HepG2 (cell line): ENCODE results near the gene ZFPM1. TPM values are rescaled to one million over a fixed set of nuclear protein-coding genes. Genes with fewer than 3 reads are reported as not detected.

Experiments used
- ARHGAP35 ChIP-seq: sonication (generic); formaldehyde crosslinking; IDR thresholded peaks from 2 replicates; pipeline ENCODE4 v1.9.0; 2022; ENCODE audit warnings: mild to moderate bottlenecking, inconsistent platforms, moderate library complexity, missing genetic modification reagents, borderline replicate concordance
- CBX5 ChIP-seq: sonication (generic); formaldehyde crosslinking; IDR thresholded peaks from 2 replicates; pipeline ENCODE4 v1.4.0; 2020; ENCODE audit warnings: missing genetic modification reagents, borderline replicate concordance
- CCAR2 ChIP-seq: fragments of 200-400 bp; formaldehyde crosslinking; optimal IDR thresholded peaks from 2 replicates; pipeline ENCODE3; 2018; ENCODE audit warnings: low read depth, mild to moderate bottlenecking, low read length, moderate library complexity
- CHD2 ChIP-seq: IDR thresholded peaks from 2 replicates; pipeline ENCODE4 v1.6.1; 2011; ENCODE audit warnings: low read depth, low read length, improper control_type of control experiment
- DNMT3B ChIP-seq: conservative IDR thresholded peaks from 2 replicates; pipeline ENCODE4 v1.6.1; 2016; ENCODE audit warnings: missing biosample characterization, control low read depth
- DR1 ChIP-seq: sonication (generic); formaldehyde crosslinking; IDR thresholded peaks from 2 replicates; pipeline ENCODE4 v1.8.0; 2021; ENCODE audit warnings: mild to moderate bottlenecking, missing genetic modification reagents, inconsistent platforms
- ETV5 ChIP-seq: IDR thresholded peaks from 2 replicates; pipeline ENCODE4 v1.6.1; 2018; ENCODE audit warnings: missing biosample characterization, missing genetic modification reagents, inconsistent platforms, borderline replicate concordance
- KAT8 ChIP-seq: IDR thresholded peaks from 2 replicates; pipeline ENCODE4 v1.6.1; 2016; ENCODE audit warnings: missing genetic modification reagents, missing compliant biosample characterization
- MEIS2 ChIP-seq: sonication (generic); formaldehyde crosslinking; IDR thresholded peaks from 2 replicates; pipeline ENCODE4 v1.9.0; 2021; ENCODE audit warnings: mild to moderate bottlenecking, missing genetic modification reagents
- MIER2 ChIP-seq: IDR thresholded peaks from 2 replicates; pipeline ENCODE4 v1.6.1; 2016; ENCODE audit warnings: missing biosample characterization, missing genetic modification reagents
- POLR2AphosphoS5 ChIP-seq: IDR thresholded peaks from 2 replicates; pipeline ENCODE4 v1.6.1; 2012; ENCODE audit warnings: low read depth, low read length
- RBAK ChIP-seq: sonication (generic); formaldehyde crosslinking; IDR thresholded peaks from 2 replicates; pipeline ENCODE4 v1.5.1; 2020; ENCODE audit warnings: mild to moderate bottlenecking, missing genetic modification reagents
- REXO4 ChIP-seq: sonication (generic); formaldehyde crosslinking; IDR thresholded peaks from 2 replicates; pipeline ENCODE4 v1.8.0; 2022; ENCODE audit warnings: missing genetic modification reagents, mild to moderate bottlenecking, borderline replicate concordance
- SIN3A ChIP-seq: IDR thresholded peaks from 2 replicates; pipeline ENCODE4 v1.6.1; 2011; ENCODE audit warnings: low read depth, mild to moderate bottlenecking, control low read depth, low read length, borderline replicate concordance
- ZNF232 ChIP-seq: sonication (generic); formaldehyde crosslinking; IDR thresholded peaks from 2 replicates; pipeline ENCODE4 v1.4.0; 2020; ENCODE audit warnings: missing genetic modification reagents, borderline replicate concordance
- ZNF234 ChIP-seq: sonication (generic); formaldehyde crosslinking; conservative IDR thresholded peaks from 2 replicates; pipeline ENCODE4 v1.5.1; 2020; ENCODE audit warnings: mild to moderate bottlenecking, missing genetic modification reagents
- ZNF30 ChIP-seq: sonication (generic); formaldehyde crosslinking; IDR thresholded peaks from 2 replicates; pipeline ENCODE4 v1.5.0; 2020; ENCODE audit warnings: mild to moderate bottlenecking, missing genetic modification reagents
- ZNF331 ChIP-seq: sonication (generic); formaldehyde crosslinking; IDR thresholded peaks from 2 replicates; pipeline ENCODE4 v1.4.0; 2020; ENCODE audit warnings: missing genetic modification reagents
- polyA plus RNA-seq, 8 experiments: library from polyadenylated mRNA; depleted of rRNA in 3 of 8; stranded (reverse) in 7 of 8; unstranded in 1 of 8; fragments of >200 nt; fragmentation: Illumina TruSeq in 4 of 8; extraction: Trizol in 4 of 8; gene quantifications; 2 replicates each; pipeline versions ENCODE4 v1.2.1 to v1.2.3, GENCODE V29; 2011 to 2016; ENCODE audit warnings: low read depth in 4 of 8, missing spikeins in 1 of 8, mixed read lengths in 1 of 8; ENCODE audit not compliant: insufficient read depth in 1 of 8
- total RNA-seq, 5 experiments: library from RNA; depleted of rRNA; stranded (reverse); fragments of >200 nt; fragmentation: Illumina TruSeq; extraction: Trizol; gene quantifications; 2 replicates each; pipeline ENCODE4 v1.2.3, GENCODE V29; 2016; ENCODE audit warnings: low read depth in 1 of 5
- TF ChIP-seq, protein P1 (sequence below): sonication (generic); formaldehyde crosslinking; IDR thresholded peaks from 2 replicates; pipeline ENCODE4 v1.4.0; 2020; ENCODE audit warnings: missing genetic modification reagents, mild to moderate bottlenecking, borderline replicate concordance
- TF ChIP-seq, protein P2 (sequence below): IDR thresholded peaks from 2 replicates; pipeline ENCODE4 v1.6.1; 2016; ENCODE audit warnings: low read depth, borderline replicate concordance
- TF ChIP-seq, protein P3 (sequence below): sonication (generic); formaldehyde crosslinking; IDR thresholded peaks from 2 replicates; pipeline ENCODE4 v1.4.0; 2020; ENCODE audit warnings: missing genetic modification reagents
- TF ChIP-seq, protein P4 (sequence below): sonication (generic); formaldehyde crosslinking; IDR thresholded peaks from 2 replicates; pipeline ENCODE4 v1.8.0; 2022; ENCODE audit warnings: mild to moderate bottlenecking, missing genetic modification reagents, moderate library complexity
- TF ChIP-seq, protein P5 (sequence below): sonication (generic); formaldehyde crosslinking; conservative IDR thresholded peaks from 2 replicates; pipeline ENCODE4 v1.8.0; 2022; ENCODE audit warnings: low read depth, missing genetic modification reagents

The ZFPM1 gene
- total and polyA plus RNA-seq, 2 of the 13 experiments (the other 11 are each of a cell fraction or from before 2014, with no cell fraction given) = 1.3 to 3.8 TPM

DNA sequence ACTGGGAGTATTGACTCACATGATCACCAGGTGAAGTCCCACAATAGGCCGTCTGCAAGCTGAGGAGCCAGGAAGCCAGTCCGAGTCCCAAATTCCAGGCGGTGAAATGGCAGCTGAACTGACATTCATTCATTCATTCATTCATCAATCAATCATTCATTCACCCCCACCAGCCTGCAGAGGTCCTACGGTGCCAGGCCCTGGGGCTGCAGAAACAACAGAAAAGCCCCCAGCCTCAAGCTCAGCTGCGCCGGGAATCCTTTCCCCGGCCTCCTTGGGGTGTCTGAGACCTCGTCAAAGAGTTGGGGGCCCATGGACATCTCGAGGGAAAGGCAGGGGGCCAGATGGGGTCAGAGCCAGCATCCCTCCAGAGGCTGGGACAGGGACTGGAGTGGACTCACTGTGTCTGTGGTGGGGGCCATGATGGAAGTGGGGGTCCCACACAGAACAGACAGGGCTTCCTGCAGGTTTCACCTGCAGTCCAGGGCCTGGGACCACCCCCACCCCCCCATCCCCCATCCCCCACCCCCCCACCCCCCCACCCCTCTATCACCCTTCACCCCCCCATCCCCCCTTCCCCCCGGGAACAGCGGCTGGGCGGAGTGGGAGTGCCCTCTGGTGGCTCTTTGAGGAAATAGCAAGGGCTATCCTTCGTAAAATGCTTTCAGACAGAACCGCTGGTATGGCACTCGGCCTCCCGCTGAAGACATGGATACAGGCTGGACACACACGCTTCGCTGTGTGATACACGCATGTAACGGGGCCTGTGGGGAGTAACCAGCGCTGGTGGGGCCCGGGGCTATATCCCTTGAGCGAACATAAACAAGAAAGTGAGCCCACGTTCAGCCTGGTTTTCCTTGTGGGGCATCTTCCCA, 108.6 kb downstream of the ZFPM1 start (continued):
- no peak for TF ChIP-seq ZNF232
- TF ChIP-seq, protein P1, sequence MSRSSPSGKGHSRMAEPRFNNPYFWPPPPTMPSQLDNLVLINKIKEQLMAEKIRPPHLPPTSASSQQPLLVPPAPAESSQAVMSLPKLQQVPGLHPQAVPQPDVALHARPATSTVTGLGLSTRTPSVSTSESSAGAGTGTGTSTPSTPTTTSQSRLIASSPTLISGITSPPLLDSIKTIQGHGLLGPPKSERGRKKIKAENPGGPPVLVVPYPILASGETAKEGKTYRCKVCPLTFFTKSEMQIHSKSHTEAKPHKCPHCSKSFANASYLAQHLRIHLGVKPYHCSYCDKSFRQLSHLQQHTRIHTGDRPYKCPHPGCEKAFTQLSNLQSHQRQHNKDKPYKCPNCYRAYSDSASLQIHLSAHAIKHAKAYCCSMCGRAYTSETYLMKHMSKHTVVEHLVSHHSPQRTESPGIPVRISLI = no peak
- TF ChIP-seq DR1 = no peak
- TF ChIP-seq, protein P2, sequence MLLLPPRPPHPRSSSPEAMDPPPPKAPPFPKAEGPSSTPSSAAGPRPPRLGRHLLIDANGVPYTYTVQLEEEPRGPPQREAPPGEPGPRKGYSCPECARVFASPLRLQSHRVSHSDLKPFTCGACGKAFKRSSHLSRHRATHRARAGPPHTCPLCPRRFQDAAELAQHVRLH = no peak
- TF ChIP-seq, protein P3, sequence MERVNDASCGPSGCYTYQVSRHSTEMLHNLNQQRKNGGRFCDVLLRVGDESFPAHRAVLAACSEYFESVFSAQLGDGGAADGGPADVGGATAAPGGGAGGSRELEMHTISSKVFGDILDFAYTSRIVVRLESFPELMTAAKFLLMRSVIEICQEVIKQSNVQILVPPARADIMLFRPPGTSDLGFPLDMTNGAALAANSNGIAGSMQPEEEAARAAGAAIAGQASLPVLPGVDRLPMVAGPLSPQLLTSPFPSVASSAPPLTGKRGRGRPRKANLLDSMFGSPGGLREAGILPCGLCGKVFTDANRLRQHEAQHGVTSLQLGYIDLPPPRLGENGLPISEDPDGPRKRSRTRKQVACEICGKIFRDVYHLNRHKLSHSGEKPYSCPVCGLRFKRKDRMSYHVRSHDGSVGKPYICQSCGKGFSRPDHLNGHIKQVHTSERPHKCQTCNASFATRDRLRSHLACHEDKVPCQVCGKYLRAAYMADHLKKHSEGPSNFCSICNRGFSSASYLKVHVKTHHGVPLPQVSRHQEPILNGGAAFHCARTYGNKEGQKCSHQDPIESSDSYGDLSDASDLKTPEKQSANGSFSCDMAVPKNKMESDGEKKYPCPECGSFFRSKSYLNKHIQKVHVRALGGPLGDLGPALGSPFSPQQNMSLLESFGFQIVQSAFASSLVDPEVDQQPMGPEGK (CRISPR knock-in tag) = peak; percentile 89
- TF ChIP-seq MIER2 (CRISPR knock-in tag) = peak; percentile 79
- TF ChIP-seq ARHGAP35 (CRISPR knock-in tag) = no peak
- 0 out of 2 replicates have a peak, but pooled peaks have one; percentile 16 for TF ChIP-seq ETV5 (CRISPR knock-in tag)
- TF ChIP-seq ZNF30 (CRISPR knock-in tag) = no peak
- no peak for TF ChIP-seq CBX5 (CRISPR knock-in tag)
- no peak for TF ChIP-seq REXO4 (CRISPR knock-in tag)
- TF ChIP-seq POLR2AphosphoS5 = no peak
- TF ChIP-seq RBAK (CRISPR knock-in tag) = no peak
- no peak for TF ChIP-seq KAT8
- TF ChIP-seq DNMT3B = no peak
- 0 out of 2 replicates have a peak, but pooled peaks have one; percentile 15 for TF ChIP-seq ZNF331 (CRISPR knock-in tag)
- TF ChIP-seq, protein P4, sequence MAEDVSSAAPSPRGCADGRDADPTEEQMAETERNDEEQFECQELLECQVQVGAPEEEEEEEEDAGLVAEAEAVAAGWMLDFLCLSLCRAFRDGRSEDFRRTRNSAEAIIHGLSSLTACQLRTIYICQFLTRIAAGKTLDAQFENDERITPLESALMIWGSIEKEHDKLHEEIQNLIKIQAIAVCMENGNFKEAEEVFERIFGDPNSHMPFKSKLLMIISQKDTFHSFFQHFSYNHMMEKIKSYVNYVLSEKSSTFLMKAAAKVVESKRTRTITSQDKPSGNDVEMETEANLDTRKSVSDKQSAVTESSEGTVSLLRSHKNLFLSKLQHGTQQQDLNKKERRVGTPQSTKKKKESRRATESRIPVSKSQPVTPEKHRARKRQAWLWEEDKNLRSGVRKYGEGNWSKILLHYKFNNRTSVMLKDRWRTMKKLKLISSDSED (CRISPR knock-in tag) = no peak
- TF ChIP-seq ZNF234 (CRISPR knock-in tag) = no peak
- TF ChIP-seq, protein P5, sequence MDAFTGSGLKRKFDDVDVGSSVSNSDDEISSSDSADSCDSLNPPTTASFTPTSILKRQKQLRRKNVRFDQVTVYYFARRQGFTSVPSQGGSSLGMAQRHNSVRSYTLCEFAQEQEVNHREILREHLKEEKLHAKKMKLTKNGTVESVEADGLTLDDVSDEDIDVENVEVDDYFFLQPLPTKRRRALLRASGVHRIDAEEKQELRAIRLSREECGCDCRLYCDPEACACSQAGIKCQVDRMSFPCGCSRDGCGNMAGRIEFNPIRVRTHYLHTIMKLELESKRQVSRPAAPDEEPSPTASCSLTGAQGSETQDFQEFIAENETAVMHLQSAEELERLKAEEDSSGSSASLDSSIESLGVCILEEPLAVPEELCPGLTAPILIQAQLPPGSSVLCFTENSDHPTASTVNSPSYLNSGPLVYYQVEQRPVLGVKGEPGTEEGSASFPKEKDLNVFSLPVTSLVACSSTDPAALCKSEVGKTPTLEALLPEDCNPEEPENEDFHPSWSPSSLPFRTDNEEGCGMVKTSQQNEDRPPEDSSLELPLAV (CRISPR knock-in tag) = no peak
- no peak for TF ChIP-seq MEIS2 (CRISPR knock-in tag)
- TF ChIP-seq CHD2 = no peak
- TF ChIP-seq CCAR2 = no peak
- TF ChIP-seq SIN3A = no peak
